ELF-1 (cell line): ENCODE measurements around the gene KIF3B.
"Not testable (repeated sequence)": the region's sequence is repeated elsewhere in the genome, so short reads cannot be mapped to it uniquely, and the experiment has no call there.

Experiments
- DNase-seq: peaks from one replicate; pipeline ENCODE4 v3.0.0-alpha.2; 2016; ENCODE audit warnings: low read depth, low spot score

The KIF3B gene

GRCh38 chr20:32383441-32383840, 106.0 kb downstream of the KIF3B start:
- not testable (repeated sequence) for DNase-seq
